Measurements from ENCODE around the gene MRPL32.
"Not testable (repeated sequence)": the region's sequence is repeated elsewhere in the genome, so short reads cannot be mapped to it uniquely, and the experiment has no call there.

The MRPL32 gene

GRCh38 chr7:42931834-42932651 lies at the start of gene MRPL32, which contains the start of gene PSMA2:
Gene MRPL32 (plus strand): TSS chr7:42932376. CDS start chr7:42932387, 11 bp downstream.
Gene PSMA2 (minus strand): TSS chr7:42932174. CDS start chr7:42932158, 16 bp downstream.
- DNase-seq: peak; percentile 95

- no peak for DNase-seq
Observed at GRCh38 chr7:42883950-42884349, 48.2 kb upstream of the MRPL32 start.

- DNase-seq: not testable (repeated sequence)
Observed at GRCh38 chr7:42885183-42885582, 47.0 kb upstream of the MRPL32 start.

GRCh38 chr7:42886129-42886528 lies 46.0 kb upstream of the MRPL32 start:
- DNase-seq: no peak

GRCh38 chr7:42886893-42887505 lies 45.2 kb upstream of the MRPL32 start:
- no peak for DNase-seq

GRCh38 chr7:42893346-42894240 lies 38.6 kb upstream of the MRPL32 start:
- DNase-seq: no peak

GRCh38 chr7:42900842-42901241 lies 31.3 kb upstream of the MRPL32 start:
- DNase-seq: no peak

- DNase-seq: no peak
Observed at GRCh38 chr7:42902331-42902730, 29.8 kb upstream of the MRPL32 start.

GRCh38 chr7:42906181-42906580 lies 26.0 kb upstream of the MRPL32 start:
- DNase-seq: no peak

- DNase-seq: no peak
Observed at GRCh38 chr7:42907316-42907715, 24.9 kb upstream of the MRPL32 start.

- no peak for DNase-seq
Observed at GRCh38 chr7:42910306-42910705, 21.9 kb upstream of the MRPL32 start.

GRCh38 chr7:42911454-42912447 lies 20.4 kb upstream of the MRPL32 start, which contains the start of gene C7orf25:
Gene C7orf25 (minus strand): TSS chr7:42912070. CDS start chr7:42910900, 1,170 bp downstream.
- DNase-seq: peak; percentile 92

- no peak for DNase-seq
Observed at GRCh38 chr7:42913591-42913990, 18.6 kb upstream of the MRPL32 start.

- no peak for DNase-seq
Observed at GRCh38 chr7:42914009-42914408, 18.2 kb upstream of the MRPL32 start.

GRCh38 chr7:42914421-42915045 lies 17.6 kb upstream of the MRPL32 start:
- DNase-seq: no peak

GRCh38 chr7:42915356-42915755 lies 16.8 kb upstream of the MRPL32 start:
- DNase-seq: no peak

- no peak for DNase-seq
Observed at GRCh38 chr7:42922017-42922753, 10.0 kb upstream of the MRPL32 start.

- no peak for DNase-seq
Observed at GRCh38 chr7:42924223-42924838, 7.8 kb upstream of the MRPL32 start.

- no peak for DNase-seq
Observed at GRCh38 chr7:42925630-42926029, 6.5 kb upstream of the MRPL32 start.

- DNase-seq: no peak
Observed at GRCh38 chr7:42926204-42926603, 6.0 kb upstream of the MRPL32 start.

All from stimulated activated naive CD4-positive, alpha-beta T cell treated with Interleukin-2 at 50 U/mL for 16 hours (primary cell).